ENCODE measurements around the gene PPM1H. TPM values are rescaled to one million over a fixed set of nuclear protein-coding genes. Genes with fewer than 3 reads are reported as not detected.

PPM1H gene
- total and polyA plus RNA-seq, 2 of the 8 experiments (the other 6 are each of a cell fraction or from before 2014, with no cell fraction given) = 16.4 to 36.1 TPM

DNA sequence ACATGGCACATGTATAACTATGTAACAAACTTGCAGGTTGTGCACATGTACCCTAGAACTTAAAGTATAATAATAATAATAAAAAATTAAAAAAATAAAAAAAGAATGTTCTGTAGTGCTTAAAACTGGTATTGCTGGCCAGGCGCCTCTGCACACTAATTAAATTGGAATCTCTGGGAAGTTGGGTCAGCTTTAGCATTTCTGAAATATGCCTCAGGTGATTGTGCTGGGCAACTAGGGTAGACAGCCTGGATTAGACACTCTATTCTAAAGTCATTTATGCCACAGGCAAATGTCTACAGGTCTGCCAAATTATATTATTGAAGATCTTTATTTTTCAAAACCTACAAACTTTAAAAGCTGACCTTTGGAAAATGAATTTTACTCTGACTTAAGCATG is 55.3 kb downstream of the PPM1H start (continued):
- TF ChIP-seq EGR1 (IDR thresholded peaks at IDR 0.05; ENCODE audit: borderline replicate concordance, low read depth, low read length) = no peak
- TF ChIP-seq POLR2AphosphoS5 (IDR thresholded peaks at IDR 0.05; ENCODE audit: low read depth, low read length) = no peak
- no peak for TF ChIP-seq MAFK (IDR thresholded peaks at IDR 0.05; ENCODE audit: low read depth, low read length)
- TF ChIP-seq NRF1 (IDR thresholded peaks at IDR 0.05; ENCODE audit: low read depth, low read length) = no peak
- no peak for TF ChIP-seq SAP30 (IDR thresholded peaks at IDR 0.05; ENCODE audit: insufficient read depth, insufficient replicate concordance, low read length)
- TF ChIP-seq SIN3A (conservative IDR thresholded peaks at IDR 0.05 in 1 of 2, IDR thresholded peaks at IDR 0.05 in 1 of 2; ENCODE audit: low read depth in 1 of 2, low read length in 2 of 2) = no peak
- no peak for TF ChIP-seq KDM4A (IDR thresholded peaks at IDR 0.05; ENCODE audit: low read depth, low read length, severe bottlenecking)
- TF ChIP-seq ATF3 (IDR thresholded peaks at IDR 0.05; ENCODE audit: insufficient read depth, low read depth, low read length) = no peak
- no peak for TF ChIP-seq FOSL1 (IDR thresholded peaks at IDR 0.05; ENCODE audit: insufficient read depth, low read depth, low read length)
- TF ChIP-seq GTF2F1 (IDR thresholded peaks at IDR 0.05; ENCODE audit: borderline replicate concordance, low read depth, low read length) = no peak
- TF ChIP-seq GABPA (IDR thresholded peaks at IDR 0.05; ENCODE audit: borderline replicate concordance, insufficient read depth, low read length) = no peak
